Epidermal melanocyte (primary cell): Measurements from ENCODE around the gene TREML4.

Source experiments
- DNase-seq: peaks from one replicate; pipeline ENCODE4 v3.0.0; 2011; ENCODE audit warnings: low spot score; ENCODE audit not compliant: insufficient read length

Gene TREML4

DNA sequence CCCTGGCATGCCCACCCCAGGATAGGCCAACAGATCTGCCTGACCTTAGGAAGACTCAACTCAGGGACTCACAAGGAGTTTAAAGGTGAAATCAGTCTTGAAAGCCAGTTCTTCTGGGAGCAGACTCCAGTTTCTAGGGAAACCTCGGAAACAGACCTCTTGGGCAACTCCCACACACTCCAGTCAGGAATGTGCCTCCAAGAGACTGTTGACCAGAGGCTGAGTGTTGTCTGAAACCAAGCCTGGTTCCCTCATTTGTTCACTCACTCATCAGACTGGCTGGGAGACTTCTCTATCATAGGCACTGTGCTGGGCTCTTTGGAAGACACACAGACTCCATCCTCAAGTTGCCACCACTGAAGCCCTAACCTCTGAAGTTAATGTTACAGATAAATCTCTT, 56.6 kb downstream of the TREML4 start:
- DNase-seq: no peak

DNA sequence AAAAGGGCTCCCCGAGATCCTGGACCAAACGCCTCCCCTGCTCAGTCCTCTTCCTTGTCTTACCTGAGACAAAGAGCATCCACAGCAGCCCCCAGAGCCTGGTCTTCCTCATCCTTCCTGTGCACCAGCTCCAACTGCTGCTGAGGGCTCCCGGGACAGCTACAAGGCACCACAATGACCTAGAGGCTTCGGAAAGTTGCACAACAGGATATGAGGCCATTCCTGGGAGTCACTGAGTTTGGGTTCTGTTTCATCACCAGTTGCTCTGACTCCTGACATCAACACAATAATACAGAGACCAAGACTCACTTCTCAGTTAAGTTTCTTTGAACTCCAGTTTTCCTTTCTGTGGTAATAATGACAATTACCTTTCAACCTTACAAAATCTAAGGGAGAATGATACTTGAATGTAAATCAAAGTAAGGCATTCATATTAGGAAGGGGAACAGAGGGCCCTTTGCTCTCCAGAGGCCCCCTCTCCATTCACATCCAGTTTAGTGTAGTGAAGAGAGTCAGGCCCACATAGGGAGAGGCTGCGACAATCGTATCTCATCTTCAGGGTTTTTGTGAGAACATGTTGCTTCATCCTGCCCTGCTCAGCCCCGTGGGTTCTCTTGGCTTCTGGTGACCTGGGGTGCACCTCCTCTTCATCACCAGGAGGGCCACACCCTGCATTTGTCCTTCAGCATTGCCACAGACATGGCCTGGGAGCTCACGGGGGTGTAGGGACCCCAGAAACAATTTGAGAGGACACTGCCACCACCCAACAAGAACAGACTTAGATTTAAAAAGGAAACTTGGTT, 58.6 kb downstream of the TREML4 start, which contains the start of gene TREM1:
TREM1 (minus strand) TSS at position 139 of the 803 bp plus-strand sequence; CDS start at position 112, 27 bp downstream.
- DNase-seq: no peak

DNA sequence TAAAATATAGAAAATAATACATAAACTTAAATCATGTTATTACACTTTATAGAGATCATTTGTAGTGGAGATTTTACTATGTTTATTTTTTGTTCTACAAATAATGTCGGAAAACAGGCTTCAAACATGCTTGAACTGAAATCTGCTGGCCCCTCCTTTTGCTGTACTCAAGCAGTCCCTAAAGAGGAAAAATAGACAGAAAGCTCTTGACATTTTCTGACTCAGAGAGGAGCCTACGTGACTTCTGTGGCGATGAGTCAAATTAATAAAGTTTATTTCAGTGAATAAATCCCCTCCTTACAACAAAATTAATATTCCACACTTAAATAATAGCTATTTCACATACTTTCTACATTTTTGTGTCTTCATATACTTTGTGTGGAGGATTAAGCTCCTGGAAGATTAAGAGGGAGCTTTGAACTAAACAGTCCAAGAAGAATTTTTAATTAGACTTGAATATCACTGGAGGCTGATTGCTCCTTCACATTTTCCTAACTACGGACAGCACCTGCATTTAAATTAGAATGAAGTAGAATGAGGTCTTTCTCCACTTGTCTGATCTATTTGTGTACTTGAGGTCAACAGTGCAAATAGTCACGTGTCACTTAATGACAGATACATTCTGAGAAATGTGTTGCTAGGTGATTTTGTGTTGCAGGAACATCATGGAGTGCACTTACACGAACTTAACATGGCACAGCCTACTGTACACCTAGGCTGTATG, 60.0 kb downstream of the TREML4 start:
- no peak for DNase-seq
